Stimulated activated CD8-positive, alpha-beta memory T cell treated with anti-CD3 and anti-CD28 coated beads, Interleukin-12 subunit alpha, Interleukin-12 subunit beta, amount 100 ng/mL, for 1 hour (primary cell): ENCODE data around the gene PTPRE.
"Not testable (repeated sequence)": the region's sequence is repeated elsewhere in the genome, so short reads cannot be mapped to it uniquely, and the experiment has no call there.

Source experiments
- DNase-seq: peaks from one replicate; pipeline ENCODE4 v3.0.0-alpha.2; 2020; ENCODE audit warnings: low read depth

The PTPRE gene

DNA sequence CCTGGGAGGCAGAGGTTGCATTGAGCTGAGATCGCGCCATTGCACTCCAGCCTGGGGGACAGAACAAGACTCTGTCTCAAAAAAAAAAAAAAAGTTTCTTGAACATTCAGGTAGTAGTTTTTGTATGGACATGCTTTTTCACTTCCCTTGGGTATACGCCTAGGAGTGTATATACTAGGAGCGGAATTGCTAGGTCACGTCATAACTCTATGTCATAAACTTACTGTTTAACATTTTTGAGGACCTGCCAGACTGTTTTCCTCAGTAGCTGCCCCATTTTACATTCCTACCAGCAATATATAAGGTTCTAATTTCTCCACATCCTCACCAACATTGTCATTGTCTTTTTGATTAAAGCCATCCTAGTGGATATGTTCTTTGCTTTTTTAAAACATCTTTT is 167.7 kb downstream of the PTPRE start:
- no peak for DNase-seq

DNA sequence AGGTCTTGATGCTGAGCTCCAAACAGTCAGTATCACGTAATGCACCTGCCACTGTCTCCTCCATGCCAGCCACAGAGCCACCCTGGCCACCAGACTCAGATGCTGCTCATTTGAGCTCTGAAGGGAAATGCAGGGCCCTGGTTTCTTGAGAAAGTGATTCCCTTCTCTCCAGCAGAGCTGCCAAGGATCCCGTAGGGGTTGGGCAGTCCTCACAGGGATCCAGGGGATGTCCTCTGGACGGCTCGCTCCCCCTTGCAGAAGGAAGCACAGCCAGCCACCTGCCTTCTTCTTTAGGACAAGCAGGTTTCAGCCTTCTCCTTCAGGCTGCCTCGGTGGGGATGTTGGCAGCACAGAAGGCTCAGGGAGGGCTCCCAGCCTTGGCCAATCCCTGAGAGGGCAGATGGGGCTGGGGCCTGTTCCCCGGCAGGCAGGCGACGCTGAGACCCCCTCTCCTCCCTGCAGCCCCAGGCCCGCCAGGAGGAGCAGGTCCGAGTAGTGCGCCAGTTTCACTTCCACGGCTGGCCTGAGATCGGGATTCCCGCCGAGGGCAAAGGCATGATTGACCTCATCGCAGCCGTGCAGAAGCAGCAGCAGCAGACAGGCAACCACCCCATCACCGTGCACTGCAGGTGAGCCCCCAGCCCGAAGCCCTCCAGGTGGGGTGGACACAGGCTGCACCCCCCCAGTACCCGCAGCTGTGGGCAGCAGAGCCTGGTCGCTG is 170.4 kb downstream of the PTPRE start:
- DNase-seq, result no peak

DNA sequence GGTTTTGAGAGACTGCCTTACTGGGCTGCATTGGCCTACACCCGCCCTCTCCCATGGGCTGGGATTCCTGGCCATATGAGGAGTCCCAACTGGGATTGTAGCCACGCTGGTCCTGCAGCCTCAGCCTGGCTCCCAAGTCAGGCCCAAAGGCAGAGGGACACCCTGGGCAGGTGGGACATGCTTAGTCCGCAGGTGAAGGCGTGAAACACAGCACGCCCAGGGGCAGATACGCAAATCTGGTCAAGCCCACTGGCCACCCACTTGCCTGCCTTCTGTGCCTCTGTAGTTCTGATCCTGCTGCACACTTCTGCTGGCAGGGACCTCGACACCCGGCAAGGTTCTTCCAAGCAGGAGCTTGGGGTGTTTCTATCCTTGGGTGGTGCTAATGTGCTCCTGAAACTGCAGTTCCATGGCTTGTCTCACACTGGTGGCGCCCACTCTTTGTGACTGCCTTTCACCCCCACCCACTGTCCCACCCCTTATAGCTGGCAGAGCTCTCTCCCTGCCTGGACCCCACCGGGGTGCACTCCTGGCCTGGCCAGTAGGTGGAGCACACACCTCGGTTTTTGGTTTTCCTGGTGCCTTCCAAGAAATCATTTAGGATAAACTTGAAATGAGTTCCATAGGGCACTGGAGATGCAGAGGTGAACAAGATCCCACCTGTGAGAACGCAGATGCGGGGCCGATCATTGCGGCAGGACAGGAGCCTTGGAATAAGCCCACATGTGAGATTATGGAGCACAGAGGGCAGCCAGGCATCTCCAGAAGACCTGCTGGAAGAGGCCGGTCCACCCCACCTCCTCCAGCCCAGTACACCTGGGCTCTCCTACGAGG is 171.4 kb downstream of the PTPRE start:
- DNase-seq, result no peak

DNA sequence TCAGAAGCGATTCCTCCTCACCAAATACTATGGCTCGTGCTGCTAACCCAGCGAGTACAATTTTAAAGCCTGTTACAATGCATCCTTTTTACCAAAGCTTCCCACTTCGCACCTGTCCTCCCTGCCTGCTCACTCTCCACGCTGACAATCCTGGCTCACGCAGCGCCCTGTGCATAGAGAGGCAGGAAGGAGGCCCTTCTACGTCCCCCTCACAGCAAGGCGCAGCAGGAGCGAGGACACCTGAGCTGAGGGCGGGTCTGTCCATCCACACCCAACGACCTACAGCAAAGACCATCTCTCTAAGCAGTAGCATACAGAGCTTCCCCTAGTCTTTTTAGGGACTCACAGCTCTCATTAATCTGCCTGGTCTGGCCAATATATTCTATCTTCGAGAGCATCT is 173.3 kb downstream of the PTPRE start:
- DNase-seq, result no peak

DNA sequence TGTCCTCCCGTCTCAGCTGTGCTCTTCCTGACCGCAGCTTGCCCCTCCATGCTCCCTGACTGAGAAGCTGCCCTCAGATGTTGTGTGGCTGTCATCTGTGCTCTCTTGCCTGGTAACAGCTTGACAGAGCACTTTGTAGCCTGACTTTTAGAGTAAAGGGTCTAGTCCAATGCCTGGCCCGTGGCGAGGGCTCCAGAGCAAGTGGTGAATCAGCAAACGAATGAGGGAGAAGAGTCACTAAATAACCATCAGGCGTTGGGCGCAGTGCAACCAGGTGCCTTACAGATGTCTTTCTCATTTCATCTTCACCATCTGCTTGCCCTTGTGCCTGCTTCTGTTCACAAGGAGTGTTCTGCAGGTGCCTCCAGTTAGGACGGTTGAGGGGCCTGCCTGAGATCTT is 173.7 kb downstream of the PTPRE start:
- no peak for DNase-seq

DNA sequence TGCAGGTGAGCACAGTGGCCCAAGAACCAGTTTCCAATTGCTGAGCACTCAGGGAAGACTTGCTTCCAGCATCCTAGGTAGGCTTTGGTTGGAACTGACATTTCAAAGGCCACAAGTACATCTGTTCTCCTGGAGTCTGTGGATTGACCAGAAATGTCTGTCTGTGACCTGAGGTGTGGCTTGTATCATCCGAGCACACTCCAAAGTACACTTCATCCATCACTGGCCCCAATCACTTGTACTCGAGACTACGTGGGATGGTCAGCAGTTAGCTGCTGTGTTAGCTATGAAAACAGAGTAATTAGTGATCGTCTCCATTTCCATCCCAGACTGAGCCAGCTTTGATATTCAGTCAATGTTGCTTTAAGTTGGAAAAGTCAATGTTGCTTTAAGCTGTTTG is 174.3 kb downstream of the PTPRE start:
- DNase-seq, result no peak

DNA sequence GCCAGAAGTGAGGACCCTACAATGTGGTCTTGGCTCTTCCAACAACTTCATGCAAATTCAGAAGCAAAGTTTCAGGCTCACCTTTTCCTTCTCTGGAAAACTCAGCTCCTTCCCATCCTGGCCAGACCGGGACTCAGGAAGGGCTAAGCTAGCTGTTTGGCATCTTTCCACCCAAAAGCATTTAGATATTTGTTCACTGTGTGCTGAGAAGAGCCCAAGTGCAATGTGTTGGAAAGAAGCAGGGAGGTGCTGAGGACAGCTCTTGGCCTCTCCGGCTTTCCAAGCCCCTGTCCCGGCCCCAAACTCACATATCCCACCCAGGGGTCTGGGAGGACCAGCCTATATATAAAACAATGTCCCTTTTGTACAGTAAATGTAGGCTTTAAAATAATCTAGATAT is 174.8 kb downstream of the PTPRE start:
- DNase-seq, result no peak

DNA sequence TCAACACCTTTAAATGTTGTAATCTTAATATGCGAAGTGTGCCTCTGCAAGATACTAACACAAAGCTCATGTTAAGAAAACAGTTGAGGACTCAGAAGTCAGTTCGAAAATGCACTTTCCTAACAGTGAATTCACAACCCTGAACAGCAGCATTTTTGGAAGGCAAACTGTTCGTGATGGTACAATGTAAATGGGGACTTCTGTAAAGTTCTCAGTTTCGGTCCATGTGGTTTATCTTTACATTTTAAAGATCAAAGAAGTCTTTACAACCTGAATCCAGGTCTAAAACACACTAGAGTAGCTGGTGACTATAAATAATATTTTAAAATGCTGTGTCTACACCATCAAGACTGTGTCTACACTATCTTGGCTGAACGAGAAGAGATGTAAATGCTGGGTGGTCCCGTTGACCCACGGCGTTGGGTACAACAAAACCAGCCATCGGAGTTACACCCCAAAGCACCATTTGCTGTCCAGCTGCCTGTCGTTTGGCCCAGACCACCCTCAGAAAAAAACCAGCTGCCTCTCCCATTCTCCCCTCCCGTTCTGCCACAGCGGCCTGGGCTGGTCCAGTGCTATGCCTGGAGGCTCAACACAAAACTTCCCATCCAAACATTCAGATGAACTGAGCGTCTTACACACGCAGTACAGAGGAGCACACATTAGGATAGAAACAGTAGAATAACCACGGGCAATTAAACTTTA is 176.4 kb downstream of the PTPRE start:
- no peak for DNase-seq

DNA sequence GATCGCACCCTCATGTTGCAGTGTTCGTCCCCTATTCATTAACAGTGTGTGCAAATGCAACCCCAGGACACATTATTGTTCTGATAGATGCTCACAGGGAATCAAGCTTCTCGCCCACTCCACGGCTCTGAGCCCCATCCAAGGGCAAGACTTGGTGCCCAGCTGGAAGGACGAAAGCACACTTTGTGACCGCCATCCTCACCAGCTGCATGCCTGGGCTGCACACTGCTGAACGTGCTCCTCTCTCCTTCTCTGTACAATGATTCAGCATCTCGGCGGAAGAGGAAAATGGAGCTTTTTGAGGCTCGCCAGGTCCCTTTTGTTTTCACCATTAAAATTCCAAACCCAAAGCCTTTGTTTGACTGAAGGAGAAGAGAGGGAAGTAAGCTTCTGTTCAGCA is 177.5 kb downstream of the PTPRE start:
- no peak for DNase-seq

DNA sequence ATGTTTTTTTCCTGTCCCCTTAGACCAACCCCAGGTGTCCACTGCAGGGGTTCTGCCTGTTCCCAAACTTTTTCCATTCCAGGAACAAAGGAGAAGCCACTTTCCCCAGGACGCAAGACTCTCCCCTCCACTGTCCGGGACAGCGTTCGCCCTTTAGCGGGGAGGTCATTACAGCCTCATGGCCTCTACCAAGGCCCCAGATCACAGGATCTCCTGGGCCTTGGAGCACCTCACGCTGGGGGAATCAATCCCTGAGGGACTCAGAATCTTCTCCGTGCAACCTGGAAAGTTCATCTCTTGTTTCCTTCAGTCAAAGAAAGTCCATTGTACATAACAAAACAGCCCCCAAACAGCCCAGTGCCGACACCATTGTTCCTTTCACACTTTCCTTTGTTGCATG is 178.1 kb downstream of the PTPRE start:
- no peak for DNase-seq

DNA sequence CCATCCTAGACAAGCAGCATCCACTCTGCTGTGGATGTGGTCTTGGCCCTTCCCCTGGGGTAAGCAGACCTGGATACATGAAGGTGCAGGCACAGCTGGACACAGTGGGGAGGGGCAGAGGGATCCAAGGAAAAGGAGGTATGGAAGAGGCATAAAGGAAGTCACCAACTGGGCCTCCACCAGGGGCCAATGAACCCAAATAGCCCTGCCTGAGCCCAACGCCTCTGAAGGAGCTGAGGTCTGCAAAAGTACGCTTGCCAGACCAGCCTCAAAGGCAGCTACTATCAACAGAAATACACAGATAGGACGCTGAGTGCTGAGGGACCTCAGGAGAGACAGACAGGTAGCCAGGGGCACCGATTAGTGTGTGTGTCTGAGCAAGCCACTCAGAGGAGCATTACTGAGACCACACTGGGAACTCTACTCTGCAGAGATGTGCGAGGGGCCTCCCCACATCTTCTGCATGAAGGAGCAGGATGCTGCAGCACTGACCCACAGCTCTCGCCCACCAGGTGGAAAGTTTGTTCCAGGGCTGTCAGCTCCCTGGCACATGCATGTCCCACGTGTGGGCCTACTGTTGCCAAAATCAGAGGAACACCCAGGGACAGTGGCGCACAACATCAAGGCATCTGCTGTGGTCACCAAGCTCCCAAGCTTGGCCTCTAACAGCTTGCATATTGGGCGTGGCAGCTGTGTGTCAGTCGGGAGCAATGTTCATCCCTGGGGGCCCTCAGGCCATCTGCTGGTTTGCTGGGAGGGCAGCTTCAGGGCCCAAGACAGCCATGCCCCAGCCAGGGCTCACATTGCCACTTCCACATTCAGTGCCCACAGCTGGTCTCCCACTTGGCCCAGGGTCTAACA is 179.3 kb downstream of the PTPRE start:
- DNase-seq, result no peak

DNA sequence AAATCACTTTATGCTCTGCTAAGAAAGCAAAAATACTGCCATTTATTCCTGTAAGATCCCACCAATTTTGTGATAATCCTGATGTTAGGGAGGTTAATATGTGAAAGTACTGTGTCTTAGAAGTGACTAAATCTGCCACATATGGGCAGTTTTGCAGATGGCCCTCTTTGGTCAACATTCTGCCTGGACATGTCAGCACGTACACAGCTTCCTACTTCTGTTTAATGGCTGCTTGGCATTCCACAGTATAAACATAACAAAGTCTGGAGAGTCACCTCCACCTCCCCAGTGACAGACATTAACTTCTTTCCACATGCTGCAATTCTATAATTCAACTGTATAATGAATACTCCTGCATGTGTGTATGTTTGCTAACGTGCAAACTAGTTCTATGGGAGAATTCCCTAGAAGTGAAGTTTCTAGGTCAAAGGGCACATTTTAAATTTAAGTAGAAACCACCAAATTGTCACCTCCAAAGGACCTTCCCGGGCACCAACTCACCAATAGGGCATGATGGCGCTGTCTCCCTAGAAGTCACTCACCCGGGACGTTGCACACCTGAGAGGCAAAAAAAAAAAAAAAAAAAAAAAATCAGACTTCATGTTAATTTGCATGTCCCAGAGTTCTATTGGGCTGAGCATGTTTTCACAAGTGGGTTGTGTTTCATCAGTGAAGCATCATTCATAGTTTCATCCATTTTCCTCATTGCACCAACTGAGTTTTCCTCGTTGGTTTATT is 180.4 kb downstream of the PTPRE start:
- no peak for DNase-seq

DNA sequence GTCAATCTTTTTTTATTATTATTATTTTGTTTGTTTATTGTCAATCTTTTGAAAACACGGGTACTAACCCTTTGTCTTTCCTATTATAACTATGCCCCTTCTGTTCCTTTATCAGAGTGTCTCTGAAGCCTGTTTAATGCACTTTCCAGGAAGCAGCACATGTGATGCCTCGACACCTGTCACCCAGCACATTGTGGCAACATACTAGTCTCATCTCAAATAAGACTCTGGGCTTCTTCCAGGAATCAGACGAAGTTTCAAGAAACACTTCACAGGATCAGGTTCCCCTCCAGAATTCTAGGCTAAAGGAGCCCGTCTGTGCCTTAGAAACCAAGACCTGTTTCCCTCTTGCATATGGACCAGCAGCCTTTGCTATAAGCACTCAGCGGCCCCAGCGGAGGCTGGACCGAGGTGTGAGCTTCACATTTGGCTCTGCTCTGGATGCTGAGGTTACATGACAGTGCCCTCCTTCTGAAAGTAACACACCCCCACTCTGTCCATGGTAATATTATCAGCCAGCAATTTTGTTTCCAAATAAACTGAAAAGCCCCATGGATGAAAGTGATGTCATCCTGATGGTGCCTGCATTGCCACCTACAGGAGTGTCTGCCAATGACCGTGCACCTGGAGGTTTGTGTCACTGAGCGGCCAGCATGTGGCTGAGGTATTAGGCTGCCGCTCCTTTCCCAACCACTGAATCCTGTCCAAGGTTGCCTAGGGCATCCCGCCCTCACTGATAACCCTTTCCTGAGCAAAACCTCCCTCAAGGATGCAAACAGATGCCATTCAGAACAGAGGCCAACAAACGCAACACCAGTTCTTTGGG is 181.2 kb downstream of the PTPRE start:
- DNase-seq, result no peak

DNA sequence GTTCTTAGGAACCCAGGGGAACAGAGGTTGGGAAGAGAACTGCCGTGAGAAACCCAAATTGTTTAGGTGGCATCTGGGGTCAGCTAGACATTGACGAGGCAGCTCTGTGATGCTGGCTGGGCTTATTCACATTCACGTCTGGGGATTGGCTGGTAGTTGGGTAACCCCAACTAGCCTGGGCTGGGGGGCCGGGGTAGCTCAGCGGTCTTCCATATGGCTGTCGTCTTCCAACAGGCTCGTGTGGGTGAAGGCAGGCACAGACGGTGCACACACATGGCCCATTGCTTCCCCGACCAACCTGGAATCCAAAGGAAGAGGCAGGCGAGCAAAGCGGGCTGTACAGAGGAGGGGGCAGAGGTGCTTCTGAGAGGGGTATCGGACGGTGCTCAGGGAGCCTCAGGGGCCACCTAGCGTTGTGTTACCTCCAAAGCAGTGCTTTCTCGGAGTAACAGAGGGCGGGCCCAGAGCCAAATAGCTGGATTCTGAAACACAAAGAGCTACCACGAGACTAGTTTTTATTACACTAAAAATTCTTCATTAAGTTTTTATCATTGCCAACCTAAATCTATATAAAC is 184.8 kb downstream of the PTPRE start:
- no peak for DNase-seq

DNA sequence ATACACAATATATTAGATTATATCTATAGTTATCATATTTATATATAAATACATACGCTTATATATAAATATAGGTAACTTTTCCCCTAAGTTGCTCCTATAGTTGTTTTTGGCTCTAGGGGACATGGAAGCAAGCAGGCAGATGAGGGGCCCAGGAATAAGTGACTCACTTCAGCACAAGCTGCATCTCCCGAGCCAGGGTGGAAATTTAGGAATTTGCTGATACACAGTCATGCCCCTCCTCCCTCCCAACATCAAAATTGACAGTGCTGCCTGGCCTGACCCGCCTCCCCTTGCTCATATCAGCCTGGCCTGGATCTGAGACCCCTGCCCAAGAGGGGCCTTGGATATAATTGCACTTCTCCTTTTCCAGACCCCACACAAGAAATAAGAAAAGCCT is 185.6 kb downstream of the PTPRE start:
- no peak for DNase-seq

DNA sequence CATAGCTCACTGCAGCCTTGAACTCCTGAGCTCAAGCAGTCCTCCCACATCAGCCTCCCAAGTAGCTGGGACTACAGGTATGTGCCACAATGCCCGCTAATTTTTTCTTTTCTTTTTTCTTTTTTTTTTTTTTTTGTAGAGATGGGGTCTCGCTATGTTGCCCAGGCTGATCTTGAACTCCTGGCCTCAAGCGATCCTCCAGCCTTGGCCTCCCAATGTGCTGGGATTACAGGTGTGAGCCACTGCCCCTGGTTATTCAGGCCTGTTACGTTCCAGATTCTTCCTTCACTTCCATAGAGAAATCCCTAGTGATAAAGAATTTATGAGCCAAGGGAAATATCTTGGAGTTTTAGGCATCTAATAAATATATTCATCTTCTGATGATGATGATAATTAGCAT is 187.7 kb downstream of the PTPRE start:
- not testable (repeated sequence) for DNase-seq

DNA sequence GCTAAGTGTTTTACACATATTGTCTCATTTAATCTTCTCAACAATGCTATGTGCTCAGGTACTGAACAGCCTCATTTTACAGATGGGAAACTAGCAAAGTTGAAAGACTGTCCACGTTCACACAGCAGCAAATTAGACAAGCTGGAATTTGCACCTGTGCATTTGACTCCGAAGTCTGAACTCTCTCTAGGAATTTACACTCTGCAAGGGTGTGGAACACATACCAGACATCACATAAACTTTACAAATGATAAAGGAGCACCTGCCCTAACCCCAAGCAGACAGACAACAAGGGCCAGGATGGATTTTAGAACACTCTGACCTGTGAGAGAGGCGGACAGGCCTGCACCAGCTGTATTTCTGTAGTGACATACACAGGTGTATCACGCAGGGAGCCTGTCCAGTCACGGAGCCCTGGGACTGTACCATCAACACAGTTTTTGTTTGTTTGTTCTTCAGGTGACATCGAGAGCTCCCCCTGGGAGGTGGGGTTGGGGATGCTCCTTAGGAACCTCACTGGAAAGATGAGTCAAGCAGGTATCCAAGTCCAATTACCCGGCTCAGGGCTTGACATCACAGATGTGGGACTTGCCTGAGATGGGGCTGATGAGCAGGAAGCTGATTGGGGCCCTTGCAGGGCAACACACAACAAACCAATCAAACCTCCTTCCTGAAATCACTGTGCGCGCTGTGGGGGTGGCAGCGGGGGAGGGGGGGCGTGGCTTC is 188.3 kb downstream of the PTPRE start:
- DNase-seq, result peak; percentile 15

DNA sequence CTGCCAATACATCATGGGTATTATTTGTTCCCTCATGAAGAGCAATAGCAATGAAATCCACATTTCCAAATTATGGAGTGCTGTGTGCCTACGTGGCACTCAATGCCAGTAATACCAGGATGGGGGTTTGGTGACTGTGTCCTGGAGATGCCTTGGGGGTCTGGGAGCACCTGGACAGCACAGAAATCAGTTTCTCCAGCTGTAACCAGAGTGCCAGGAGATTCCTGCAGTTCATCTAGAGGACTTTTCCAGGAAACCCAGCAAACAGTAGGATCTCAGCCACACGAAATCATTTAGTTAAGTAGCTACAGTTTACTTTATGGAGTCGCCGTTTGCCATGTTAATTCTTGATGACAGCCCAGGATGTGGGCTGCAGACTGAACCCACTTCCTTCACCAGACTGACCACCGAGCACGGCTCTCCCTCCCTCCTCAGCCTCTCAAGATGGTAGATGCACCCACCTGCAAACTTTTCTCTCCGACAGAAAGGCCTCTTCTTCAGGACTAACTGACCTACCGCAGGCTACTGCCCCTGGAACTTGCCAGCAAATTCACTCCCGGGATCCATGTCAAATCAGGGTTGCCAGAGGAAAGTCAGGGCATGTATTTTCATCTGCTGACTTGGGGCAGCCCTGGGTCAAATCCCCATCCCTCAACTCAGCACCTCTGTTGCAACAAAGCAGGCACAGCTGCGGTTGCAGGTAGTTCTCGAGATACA is 189.0 kb downstream of the PTPRE start:
- DNase-seq, result no peak
